ENCODE results near the gene OR6C2.

GRCh38 chr12:55499810-55500252 lies 56.0 kb downstream of the OR6C2 start:
- TF ChIP-seq CTCF (IDR thresholded peaks at IDR 0.05; ENCODE audit: low read length) (no peak), EZH2 (IDR thresholded peaks at IDR 0.05; ENCODE audit: borderline replicate concordance, low read length) (no peak)

All from OCI-LY1 (cell line).